Measurements from ENCODE around the gene CRTAP.
"Not testable (repeated sequence)": the region's sequence is repeated elsewhere in the genome, so short reads cannot be mapped to it uniquely, and the experiment has no call there.

- not testable (repeated sequence) for TF ChIP-seq CTCF (conservative IDR thresholded peaks at IDR 0.05; ENCODE audit: low read depth, low read length); EZH2phosphoT487 (IDR thresholded peaks at IDR 0.05; ENCODE audit: borderline replicate concordance, low read length); EZH2 (IDR thresholded peaks at IDR 0.05; ENCODE audit: low read length, unreplicated experiment)
Measured at GRCh38 chr3:33106854-33107253, 7.0 kb upstream of the CRTAP start.
